ENCODE measurements around the gene MCCC1. TPM values are rescaled to one million over a fixed set of nuclear protein-coding genes. Genes with fewer than 3 reads are reported as not detected.
A peak's percentile ranks its signal among the peaks of the same experiment; 100 is the strongest.

The MCCC1 gene
- total RNA-seq, 3 donors from 2014 or later (not counting 1 experiment from before 2014, with no cell fraction given), result 18.4 to 23.0 (median 21.7) TPM

DNA sequence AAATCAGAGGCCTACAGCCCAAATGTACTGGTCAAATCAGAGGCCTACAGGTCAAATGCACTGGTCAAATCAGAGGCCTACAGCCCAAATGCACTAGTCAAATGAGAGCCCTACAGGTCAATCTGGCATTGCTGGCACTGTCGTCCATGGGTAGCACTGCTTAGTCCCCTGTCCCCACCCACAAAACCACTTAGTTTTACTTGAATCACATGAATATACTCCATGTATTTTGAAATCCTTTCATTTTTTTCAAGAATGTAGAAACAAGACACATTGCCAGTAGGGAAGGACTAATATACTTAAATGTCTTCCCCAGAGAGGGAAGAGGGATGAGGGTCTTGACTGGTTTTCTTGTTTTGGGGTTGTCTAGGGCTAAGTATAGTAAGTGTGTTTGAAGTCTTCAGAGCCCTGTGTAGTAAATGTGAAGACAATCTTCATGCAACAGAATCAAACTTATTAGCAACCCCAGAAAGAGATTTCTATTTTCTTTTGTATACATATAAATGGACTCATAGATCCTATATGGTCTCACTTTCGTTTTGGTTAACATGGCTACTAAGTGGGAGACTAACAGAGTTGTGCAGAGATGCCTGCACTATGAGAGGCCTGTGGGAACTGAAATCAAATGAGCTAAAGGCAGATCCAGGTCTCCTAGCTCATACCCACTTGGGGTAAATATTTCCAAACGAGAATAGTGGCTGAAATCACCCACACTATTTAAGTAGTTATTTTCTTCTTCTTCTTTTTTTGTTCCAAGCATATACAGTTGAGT lies 80.7 kb downstream of the MCCC1 start:
- DNase-seq (peak in 1 of 2 donors; percentile 4), ATAC-seq (peak in 1 of 3 donors; percentile 7)
- peaks cover 35% of the 10 kb centered on the region for H3K36me3 ChIP-seq (ENCODE audit: control insufficient read depth, insufficient read depth, low read length)
- no peaks in the 10 kb centered on the region for H3K27me3 ChIP-seq (ENCODE audit: control insufficient read depth, insufficient read depth, low read length)
- H3K4me1 ChIP-seq (ENCODE audit: control insufficient read depth, insufficient read depth, low read length), result no peaks in the 10 kb centered on the region
- intact Hi-C loops (cut with micrococcal nuclease), result no loop called here
- WGBS (ENCODE audit: insufficient coverage), result 92% methylated on average over 2 of the region's 3 CpGs
- H3K9me3 ChIP-seq (ENCODE audit: control insufficient read depth, insufficient read depth, low read length), result no peaks in the 10 kb centered on the region
- Mint-ChIP-seq H3K27me3 (ENCODE audit: low read depth in 2 of 2) (no peaks in the 10 kb centered on the region), H3K4me3 (no peak overlapping the region), H3K9me3 (no peaks in the 10 kb centered on the region), H3K36me3 (peaks cover 8% of the 10 kb centered on the region), H3K4me1 (no peaks in the 10 kb centered on the region), H3K27ac (no peak overlapping the region)
- H3K27ac ChIP-seq (ENCODE audit: low read length), result no peak overlapping the region
- TF ChIP-seq, protein P1, sequence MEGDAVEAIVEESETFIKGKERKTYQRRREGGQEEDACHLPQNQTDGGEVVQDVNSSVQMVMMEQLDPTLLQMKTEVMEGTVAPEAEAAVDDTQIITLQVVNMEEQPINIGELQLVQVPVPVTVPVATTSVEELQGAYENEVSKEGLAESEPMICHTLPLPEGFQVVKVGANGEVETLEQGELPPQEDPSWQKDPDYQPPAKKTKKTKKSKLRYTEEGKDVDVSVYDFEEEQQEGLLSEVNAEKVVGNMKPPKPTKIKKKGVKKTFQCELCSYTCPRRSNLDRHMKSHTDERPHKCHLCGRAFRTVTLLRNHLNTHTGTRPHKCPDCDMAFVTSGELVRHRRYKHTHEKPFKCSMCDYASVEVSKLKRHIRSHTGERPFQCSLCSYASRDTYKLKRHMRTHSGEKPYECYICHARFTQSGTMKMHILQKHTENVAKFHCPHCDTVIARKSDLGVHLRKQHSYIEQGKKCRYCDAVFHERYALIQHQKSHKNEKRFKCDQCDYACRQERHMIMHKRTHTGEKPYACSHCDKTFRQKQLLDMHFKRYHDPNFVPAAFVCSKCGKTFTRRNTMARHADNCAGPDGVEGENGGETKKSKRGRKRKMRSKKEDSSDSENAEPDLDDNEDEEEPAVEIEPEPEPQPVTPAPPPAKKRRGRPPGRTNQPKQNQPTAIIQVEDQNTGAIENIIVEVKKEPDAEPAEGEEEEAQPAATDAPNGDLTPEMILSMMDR (IDR thresholded peaks at IDR 0.05), result no peak
- H3K4me3 ChIP-seq (ENCODE audit: low read length), result no peak overlapping the region

- no peaks in the 10 kb centered on the region for H3K9me3 ChIP-seq (ENCODE audit: control insufficient read depth, insufficient read depth, low read length)
- no peaks in the 10 kb centered on the region for H3K27me3 ChIP-seq (ENCODE audit: control insufficient read depth, insufficient read depth, low read length)
- TF ChIP-seq, protein P1 (IDR thresholded peaks at IDR 0.05), result no peak
- H3K4me1 Mint-ChIP-seq, result no peaks in the 10 kb centered on the region
- ATAC-seq, result no peak
- peaks cover 20% of the 10 kb centered on the region for H3K36me3 ChIP-seq (ENCODE audit: control insufficient read depth, insufficient read depth, low read length)
- no peak overlapping the region for H3K27ac Mint-ChIP-seq
- no peak overlapping the region for H3K4me3 ChIP-seq (ENCODE audit: low read length)
- no peaks in the 10 kb centered on the region for H3K4me1 ChIP-seq (ENCODE audit: control insufficient read depth, insufficient read depth, low read length)
- no peak overlapping the region for H3K27ac ChIP-seq (ENCODE audit: low read length)
- no peak for DNase-seq
- H3K27me3 Mint-ChIP-seq (ENCODE audit: low read depth in 2 of 2), result no peaks in the 10 kb centered on the region
- no peaks in the 10 kb centered on the region for H3K9me3 Mint-ChIP-seq
- intact Hi-C loops (cut with micrococcal nuclease), result no loop called here
- H3K36me3 Mint-ChIP-seq, result peaks cover 8% of the 10 kb centered on the region
- no peak overlapping the region for H3K4me3 Mint-ChIP-seq
- WGBS (ENCODE audit: insufficient coverage), result 44% methylated on average over 2 of the region's 2 CpGs
Observed at GRCh38 chr3:183015185-183015584, 84.1 kb downstream of the MCCC1 start.

- Histone ChIP-seq H3K36me3 (ENCODE audit: control insufficient read depth, insufficient read depth, low read length) (peaks cover 10% of the 10 kb centered on the region), H3K27me3 (ENCODE audit: control insufficient read depth, insufficient read depth, low read length) (no peaks in the 10 kb centered on the region), H3K27ac (ENCODE audit: low read length) (no peak overlapping the region), H3K4me1 (ENCODE audit: control insufficient read depth, insufficient read depth, low read length) (no peaks in the 10 kb centered on the region), H3K4me3 (ENCODE audit: low read length) (no peak overlapping the region), H3K9me3 (ENCODE audit: control insufficient read depth, insufficient read depth, low read length) (no peaks in the 10 kb centered on the region)
- Mint-ChIP-seq H3K27me3 (ENCODE audit: low read depth in 2 of 2) (no peaks in the 10 kb centered on the region), H3K27ac (no peak overlapping the region), H3K4me3 (no peak overlapping the region), H3K4me1 (no peaks in the 10 kb centered on the region), H3K36me3 (peaks cover 8% of the 10 kb centered on the region), H3K9me3 (no peaks in the 10 kb centered on the region)
- ATAC-seq, result no peak
- WGBS (ENCODE audit: insufficient coverage), result 88% methylated on average over 6 of the region's 6 CpGs
- TF ChIP-seq, protein P1 (IDR thresholded peaks at IDR 0.05), result no peak
- no peak for DNase-seq
- intact Hi-C loops (cut with micrococcal nuclease), result no loop called here
Observed at GRCh38 chr3:183013856-183014255, 85.4 kb downstream of the MCCC1 start.

- peaks cover 7% of the 10 kb centered on the region for H3K36me3 ChIP-seq (ENCODE audit: control insufficient read depth, insufficient read depth, low read length)
- H3K27ac Mint-ChIP-seq, result no peak overlapping the region
- H3K9me3 Mint-ChIP-seq, result no peaks in the 10 kb centered on the region
- no peak overlapping the region for H3K4me3 Mint-ChIP-seq
- TF ChIP-seq, protein P1 (IDR thresholded peaks at IDR 0.05), result no peak
- DNase-seq (no peak), ATAC-seq (no peak)
- H3K27me3 ChIP-seq (ENCODE audit: control insufficient read depth, insufficient read depth, low read length), result no peaks in the 10 kb centered on the region
- no peak overlapping the region for H3K27ac ChIP-seq (ENCODE audit: low read length)
- H3K4me1 ChIP-seq (ENCODE audit: control insufficient read depth, insufficient read depth, low read length), result no peaks in the 10 kb centered on the region
- peaks cover 8% of the 10 kb centered on the region for H3K36me3 Mint-ChIP-seq
- WGBS (ENCODE audit: insufficient coverage), result 97% methylated on average over 5 of the region's 5 CpGs
- no peaks in the 10 kb centered on the region for H3K9me3 ChIP-seq (ENCODE audit: control insufficient read depth, insufficient read depth, low read length)
- no peaks in the 10 kb centered on the region for H3K4me1 Mint-ChIP-seq
- no peaks in the 10 kb centered on the region for H3K27me3 Mint-ChIP-seq (ENCODE audit: low read depth in 2 of 2)
- intact Hi-C loops (cut with micrococcal nuclease), result no loop called here
- H3K4me3 ChIP-seq (ENCODE audit: low read length), result no peak overlapping the region
Observed at GRCh38 chr3:183013074-183013473, 86.2 kb downstream of the MCCC1 start.
